HG03066 (cell line): ENCODE results near the gene PDGFA.

Experiments used
- ATAC-seq: cut with Tn5 transposase; IDR thresholded peaks from one replicate; pipeline ENCODE4 v1.9.1; 2021; ENCODE audit warnings: low read depth; ENCODE audit not compliant: unreplicated experiment

Gene PDGFA

GRCh38 chr7:519484-520390, at the start of gene PDGFA:
Gene PDGFA, minus strand, starts transcription at chr7:519846. Its CDS starts 845 bp downstream, at chr7:519001.
- no peak for ATAC-seq

- ATAC-seq: no peak
Observed at GRCh38 chr7:568031-568951, 48.6 kb upstream of the PDGFA start.

- no peak for ATAC-seq
Observed at GRCh38 chr7:567305-567883, 47.7 kb upstream of the PDGFA start.

GRCh38 chr7:566100-566499, 46.5 kb upstream of the PDGFA start:
- ATAC-seq: no peak

GRCh38 chr7:564176-564865, 44.7 kb upstream of the PDGFA start:
- no peak for ATAC-seq

GRCh38 chr7:563629-564170, 44.1 kb upstream of the PDGFA start:
- ATAC-seq: no peak

GRCh38 chr7:562789-563628, 43.4 kb upstream of the PDGFA start:
- no peak for ATAC-seq

- ATAC-seq: no peak
Observed at GRCh38 chr7:562374-562675, 42.7 kb upstream of the PDGFA start.

GRCh38 chr7:561631-562373, 42.2 kb upstream of the PDGFA start:
- no peak for ATAC-seq

- no peak for ATAC-seq
Observed at GRCh38 chr7:560966-561630, 41.5 kb upstream of the PDGFA start.

GRCh38 chr7:559396-559705, 39.7 kb upstream of the PDGFA start:
- no peak for ATAC-seq

- no peak for ATAC-seq
Observed at GRCh38 chr7:557558-557881, 37.9 kb upstream of the PDGFA start.

- ATAC-seq: no peak
Observed at GRCh38 chr7:556837-557557, 37.4 kb upstream of the PDGFA start.

- ATAC-seq: no peak
Observed at GRCh38 chr7:556291-556826, 36.7 kb upstream of the PDGFA start.

- no peak for ATAC-seq
Observed at GRCh38 chr7:555551-556160, 36.0 kb upstream of the PDGFA start.

- no peak for ATAC-seq
Observed at GRCh38 chr7:553636-554111, 34.0 kb upstream of the PDGFA start.
